ENCODE data around the gene SIT1.

SIT1 gene

DNA sequence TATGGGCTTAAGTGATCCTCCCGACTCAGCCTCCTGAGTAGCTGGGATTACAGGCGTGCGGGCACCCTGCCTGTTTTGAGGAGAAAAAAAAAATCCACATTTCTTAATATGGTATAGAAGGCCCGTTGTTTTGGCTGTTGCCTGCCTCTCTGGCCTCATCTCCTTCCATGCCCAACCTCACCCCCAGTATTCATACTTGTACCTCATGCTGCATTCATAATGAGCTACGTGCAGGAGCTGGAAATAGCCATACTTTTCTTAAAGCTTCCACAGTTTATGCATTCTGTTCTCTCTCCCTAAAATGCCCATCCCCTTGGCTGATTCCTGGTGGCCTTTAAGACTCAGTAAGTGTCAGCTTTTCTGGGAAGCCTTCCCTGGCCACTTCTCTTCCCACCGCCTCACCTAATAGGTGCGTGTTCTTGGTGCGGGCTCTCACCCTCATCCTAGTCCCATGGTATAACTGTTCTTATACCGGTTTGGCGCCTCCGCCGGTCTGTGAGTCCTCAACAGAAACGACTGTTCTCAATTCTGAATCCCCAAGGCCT lies 41.1 kb upstream of the SIT1 start:
- Histone ChIP-seq H3K9me3 (ENCODE audit: low read length) (no peaks in the 10 kb centered on the region), H3F3A (ENCODE audit: insufficient read depth, low read length) (0 out of 2 replicates have a peak, but pooled peaks cover 3% of the 10 kb centered on the region), H3K27ac (ENCODE audit: low read depth, low read length, poor library complexity, severe bottlenecking) (no peak overlapping the region), H3K36me3 (ENCODE audit: insufficient read depth, low read length) (peaks cover 12% of the 10 kb centered on the region; the same call in 1 of the 2 replicates), H3K4me1 (ENCODE audit: insufficient read depth, low read length, severe bottlenecking) (peaks cover 32% of the 10 kb centered on the region), H3K79me2 (ENCODE audit: insufficient read depth, low read length) (no peaks in the 10 kb centered on the region), H3K4me3 (ENCODE audit: low read depth, low read length, poor library complexity, severe bottlenecking) (no peak overlapping the region), H3K4me2 (ENCODE audit: low read length) (no peak overlapping the region), H2AFZ (ENCODE audit: low read length) (no peak overlapping the region), H3K27me3 (ENCODE audit: insufficient read depth, low read length) (no peaks in the 10 kb centered on the region), H3K9ac (ENCODE audit: low read length) (no peak overlapping the region), H3K9me2 (ENCODE audit: low read depth, low read length) (no peaks in the 10 kb centered on the region), H4K20me1 (ENCODE audit: insufficient read depth, low read length) (no peaks in the 10 kb centered on the region)
- TF ChIP-seq CTCF (IDR thresholded peaks at IDR 0.05; ENCODE audit: low read length) (no peak), EZH2 (IDR thresholded peaks at IDR 0.05; ENCODE audit: borderline replicate concordance, low read length) (no peak)

GRCh38 chr9:35691334-35691650 lies 40.6 kb upstream of the SIT1 start:
- Histone ChIP-seq H3K27me3 (ENCODE audit: insufficient read depth, low read length) (no peaks in the 10 kb centered on the region), H3K27ac (ENCODE audit: low read depth, low read length, poor library complexity, severe bottlenecking) (no peak overlapping the region), H3K9me3 (ENCODE audit: low read length) (no peaks in the 10 kb centered on the region), H2AFZ (ENCODE audit: low read length) (no peak overlapping the region), H3K4me2 (ENCODE audit: low read length) (peak overlapping the region; percentile 81), H3K4me3 (ENCODE audit: low read depth, low read length, poor library complexity, severe bottlenecking) (peak overlapping the region; percentile 66), H4K20me1 (ENCODE audit: insufficient read depth, low read length) (no peaks in the 10 kb centered on the region), H3K4me1 (ENCODE audit: insufficient read depth, low read length, severe bottlenecking) (peaks cover 37% of the 10 kb centered on the region), H3K9me2 (ENCODE audit: low read depth, low read length) (no peaks in the 10 kb centered on the region), H3K79me2 (ENCODE audit: insufficient read depth, low read length) (no peaks in the 10 kb centered on the region), H3K9ac (ENCODE audit: low read length) (no peak overlapping the region; the same call in 1 of the 2 replicates), H3F3A (ENCODE audit: insufficient read depth, low read length) (0 out of 2 replicates have a peak, but pooled peaks cover 3% of the 10 kb centered on the region), H3K36me3 (ENCODE audit: insufficient read depth, low read length) (peaks cover 8% of the 10 kb centered on the region; the same call in 1 of the 2 replicates)
- no peak for TF ChIP-seq EZH2 (IDR thresholded peaks at IDR 0.05; ENCODE audit: borderline replicate concordance, low read length)
- TF ChIP-seq CTCF (IDR thresholded peaks at IDR 0.05; ENCODE audit: low read length): no peak

- 0 out of 2 replicates have a peak, but pooled peaks cover 3% of the 10 kb centered on the region for H3F3A ChIP-seq (ENCODE audit: insufficient read depth, low read length)
- H3K79me2 ChIP-seq (ENCODE audit: insufficient read depth, low read length): no peaks in the 10 kb centered on the region
- H3K9me3 ChIP-seq (ENCODE audit: low read length): no peaks in the 10 kb centered on the region
- no peak overlapping the region for H3K27ac ChIP-seq (ENCODE audit: low read depth, low read length, poor library complexity, severe bottlenecking)
- H3K9me2 ChIP-seq (ENCODE audit: low read depth, low read length): no peaks in the 10 kb centered on the region
- H3K4me1 ChIP-seq (ENCODE audit: insufficient read depth, low read length, severe bottlenecking): peaks cover 37% of the 10 kb centered on the region
- peak overlapping the region; percentile 63 for H3K9ac ChIP-seq (ENCODE audit: low read length)
- H3K4me3 ChIP-seq (ENCODE audit: low read depth, low read length, poor library complexity, severe bottlenecking): peak overlapping the region; percentile 66
- no peak overlapping the region for H2AFZ ChIP-seq (ENCODE audit: low read length)
- no peaks in the 10 kb centered on the region for H3K27me3 ChIP-seq (ENCODE audit: insufficient read depth, low read length)
- peak overlapping the region; percentile 81 for H3K4me2 ChIP-seq (ENCODE audit: low read length)
- H4K20me1 ChIP-seq (ENCODE audit: insufficient read depth, low read length): no peaks in the 10 kb centered on the region
- TF ChIP-seq CTCF (IDR thresholded peaks at IDR 0.05; ENCODE audit: low read length) (no peak), EZH2 (IDR thresholded peaks at IDR 0.05; ENCODE audit: borderline replicate concordance, low read length) (no peak)
- peaks cover 3% of the 10 kb centered on the region; the same call in 1 of the 2 replicates for H3K36me3 ChIP-seq (ENCODE audit: insufficient read depth, low read length)
Measured at GRCh38 chr9:35690614-35691333, 40.0 kb upstream of the SIT1 start.
